A673 (cell line): ENCODE measurements around the gene PXK. TPM values are rescaled to one million over a fixed set of nuclear protein-coding genes. Genes with fewer than 3 reads are reported as not detected.

Experiments
- BruUV-seq: library from RNA; stranded (reverse); fragments of 400-500 nt; replicated peaks from 2 replicates; lab custom pipeline; 2021; lab: Mats Ljungman, UMichigan
- CTCF ChIA-PET: fragments of 300-600 bp; sonication (Branson Sonifier 250); formaldehyde crosslinking; loops from one replicate; lab custom pipeline; 2022; ENCODE audit warnings: antibody characterized with exemption; lab: Charles Lee
- POLR2A ChIA-PET: fragments of 300-600 bp; sonication (Branson Sonifier 250); formaldehyde crosslinking; loops from one replicate; lab custom pipeline; 2022; ENCODE audit warnings: antibody characterized with exemption; ENCODE audit not compliant: low non-redundant PET; lab: Charles Lee
- DNase-seq: peaks from one replicate; pipeline ENCODE4 v3.0.0-alpha.2; 2015; ENCODE audit warnings: low spot score
- H3K27ac ChIP-seq: fragments of 200-600 bp; sonication (generic); 2 replicates; pipeline ENCODE4 v1.5.1; 2016; ENCODE audit warnings: mixed run types, low read depth, mild to moderate bottlenecking, mixed read lengths, antibody characterized with exemption, low read length; ENCODE audit not compliant: poor library complexity, severe bottlenecking
- H3K27me3 ChIP-seq: fragments of 200-600 bp; sonication (generic); replicated peaks from 2 replicates; pipeline ENCODE4 v1.6.1; 2017; ENCODE audit warnings: mixed run types, low read depth, mild to moderate bottlenecking, mixed read lengths, antibody characterized with exemption, low read length; ENCODE audit not compliant: insufficient read depth, poor library complexity
- H3K36me3 ChIP-seq: fragments of 200-600 bp; sonication (generic); 2 replicates; pipeline ENCODE4 v1.6.1; 2016; ENCODE audit warnings: mixed run types, mild to moderate bottlenecking, mixed read lengths, antibody characterized with exemption, low read length; ENCODE audit not compliant: insufficient read depth, poor library complexity, severe bottlenecking
- H3K4me1 ChIP-seq: fragments of 200-600 bp; sonication (generic); 2 replicates; pipeline ENCODE4 v1.6.1; 2017; ENCODE audit warnings: mixed run types, mild to moderate bottlenecking, mixed read lengths, antibody characterized with exemption, low read length; ENCODE audit not compliant: insufficient read depth, poor library complexity, severe bottlenecking
- H3K4me3 ChIP-seq: fragments of 200-600 bp; sonication (generic); 2 replicates; pipeline ENCODE4 v1.5.1; 2016; ENCODE audit warnings: low read depth, mixed run types, mild to moderate bottlenecking, mixed read lengths, low read length; ENCODE audit not compliant: poor library complexity, severe bottlenecking
- H3K9me3 ChIP-seq: fragments of 200-600 bp; sonication (generic); 2 replicates; pipeline ENCODE4 v1.6.1; 2016; ENCODE audit warnings: mixed run types, low read depth, mild to moderate bottlenecking, mixed read lengths, antibody characterized with exemption, low read length; ENCODE audit not compliant: poor library complexity, severe bottlenecking
- EZH2 ChIP-seq: fragments of 200-600 bp; sonication (generic); IDR thresholded peaks from 2 replicates; pipeline ENCODE4 v1.6.1; 2017; ENCODE audit warnings: borderline replicate concordance, low read depth, mild to moderate bottlenecking, mixed read lengths, antibody characterized with exemption, low read length; ENCODE audit not compliant: poor library complexity, severe bottlenecking
- intact Hi-C: fragments of 100-400 bp; cut with micrococcal nuclease; formaldehyde crosslinking; loops from one replicate; pipeline ENCODE4 v1.10.0; 2022; ENCODE audit not compliant: unreplicated experiment
- total RNA-seq: library from RNA; stranded (reverse); gene quantifications from 2 replicates; pipeline ENCODE4 v1.2.3, GENCODE V29; 2021
- TF ChIP-seq, protein P1 (sequence below): fragments of 300-800, 200-600 bp; sonication (generic); conservative IDR thresholded peaks from 2 replicates; pipeline ENCODE4 v1.5.1; 2017; ENCODE audit warnings: low read depth, mild to moderate bottlenecking, antibody characterized with exemption, low read length, moderate library complexity, mixed read lengths

The PXK gene
- total RNA-seq, 1 experiment from 2014 or later, result 13.2 TPM

- no peaks in the 10 kb centered on the region for H3K36me3 ChIP-seq
- H3K9me3 ChIP-seq, result no peaks in the 10 kb centered on the region
- no peak for DNase-seq
- H3K27me3 ChIP-seq, result no peaks in the 10 kb centered on the region
- peak overlapping the region; percentile 23 for H3K27ac ChIP-seq
- ChIA-PET CTCF (interaction anchor here (0.7 kb wide), 1 partner anchor 200 kb away, joined by 3 read pairs; no protein-coding TSS in a partner anchor), POLR2A (no interaction called here)
- intact Hi-C loops, result no loop called here
- peaks cover 50% of the 10 kb centered on the region for H3K4me1 ChIP-seq
- no peak overlapping the region for H3K4me3 ChIP-seq
- no TSS peak for BruUV-seq
- TF ChIP-seq, protein P1, sequence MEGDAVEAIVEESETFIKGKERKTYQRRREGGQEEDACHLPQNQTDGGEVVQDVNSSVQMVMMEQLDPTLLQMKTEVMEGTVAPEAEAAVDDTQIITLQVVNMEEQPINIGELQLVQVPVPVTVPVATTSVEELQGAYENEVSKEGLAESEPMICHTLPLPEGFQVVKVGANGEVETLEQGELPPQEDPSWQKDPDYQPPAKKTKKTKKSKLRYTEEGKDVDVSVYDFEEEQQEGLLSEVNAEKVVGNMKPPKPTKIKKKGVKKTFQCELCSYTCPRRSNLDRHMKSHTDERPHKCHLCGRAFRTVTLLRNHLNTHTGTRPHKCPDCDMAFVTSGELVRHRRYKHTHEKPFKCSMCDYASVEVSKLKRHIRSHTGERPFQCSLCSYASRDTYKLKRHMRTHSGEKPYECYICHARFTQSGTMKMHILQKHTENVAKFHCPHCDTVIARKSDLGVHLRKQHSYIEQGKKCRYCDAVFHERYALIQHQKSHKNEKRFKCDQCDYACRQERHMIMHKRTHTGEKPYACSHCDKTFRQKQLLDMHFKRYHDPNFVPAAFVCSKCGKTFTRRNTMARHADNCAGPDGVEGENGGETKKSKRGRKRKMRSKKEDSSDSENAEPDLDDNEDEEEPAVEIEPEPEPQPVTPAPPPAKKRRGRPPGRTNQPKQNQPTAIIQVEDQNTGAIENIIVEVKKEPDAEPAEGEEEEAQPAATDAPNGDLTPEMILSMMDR, result no peak
- no peak for TF ChIP-seq EZH2
These were observed 58.6 kb downstream of the PXK start for GRCh38 chr3:58391156-58391865.

DNA sequence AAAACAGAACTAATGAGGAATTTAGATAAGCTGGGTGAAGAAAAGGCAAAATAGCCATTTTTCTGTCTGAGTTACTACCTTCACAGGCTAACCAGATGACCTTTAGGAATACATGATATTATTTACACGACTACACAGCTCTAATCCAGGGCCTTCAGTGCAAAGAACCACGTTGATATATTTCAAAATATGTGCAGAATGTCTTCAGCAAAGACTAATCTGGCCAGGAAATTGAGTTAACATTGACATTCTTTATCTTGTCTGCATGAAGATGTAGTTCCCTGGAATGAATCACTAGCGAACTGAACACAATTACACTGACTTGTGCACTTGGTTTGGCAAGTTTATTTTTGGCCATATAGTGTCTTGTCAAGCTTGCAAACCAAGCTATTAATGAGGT is 59.5 kb downstream of the PXK start:
- Histone ChIP-seq H3K9me3 (no peaks in the 10 kb centered on the region), H3K4me1 (peaks cover 43% of the 10 kb centered on the region), H3K36me3 (peaks cover 4% of the 10 kb centered on the region), H3K27me3 (no peaks in the 10 kb centered on the region), H3K27ac (peak overlapping the region; percentile 23), H3K4me3 (no peak overlapping the region)
- ChIA-PET POLR2A (no interaction called here), CTCF (no interaction called here)
- no peak for DNase-seq
- intact Hi-C loops, result no loop called here
- no peak for TF ChIP-seq EZH2
- TF ChIP-seq, protein P1, result no peak
- no TSS peak for BruUV-seq

GRCh38 chr3:58394339-58394738 is 61.6 kb downstream of the PXK start:
- ChIA-PET CTCF (no interaction called here), POLR2A (no interaction called here)
- Histone ChIP-seq H3K36me3 (peaks cover 5% of the 10 kb centered on the region), H3K27ac (no peak overlapping the region), H3K4me1 (peaks cover 24% of the 10 kb centered on the region), H3K4me3 (no peak overlapping the region), H3K27me3 (no peaks in the 10 kb centered on the region), H3K9me3 (no peaks in the 10 kb centered on the region)
- intact Hi-C loops, result no loop called here
- no peak for DNase-seq
- TF ChIP-seq EZH2, result no peak
- TF ChIP-seq, protein P1, result no peak
- no TSS peak for BruUV-seq
